WTC11 (cell line): ENCODE measurements around the gene PARS2. TPM values are rescaled to one million over a fixed set of nuclear protein-coding genes. Genes with fewer than 3 reads are reported as not detected.

Experiments used
- AFF4 ChIP-seq: sonication (generic); formaldehyde crosslinking; IDR thresholded peaks from 2 replicates; pipeline ENCODE4 v1.8.1; 2023; ENCODE audit warnings: mild to moderate bottlenecking, missing genetic modification reagents, borderline replicate concordance
- CREM ChIP-seq: sonication (generic); formaldehyde crosslinking; IDR thresholded peaks from 2 replicates; pipeline ENCODE4 v1.8.1; 2022; ENCODE audit warnings: mild to moderate bottlenecking, missing genetic modification reagents, moderate library complexity
- EMX1 ChIP-seq: fragments of 250-450 bp; sonication (Bioruptor Pico); IDR thresholded peaks from 2 replicates; pipeline ENCODE4 v1.8.0; 2021; ENCODE audit warnings: mild to moderate bottlenecking
- GRHL2 ChIP-seq: fragments of 250-450 bp; sonication (Bioruptor Pico); IDR thresholded peaks from 2 replicates; pipeline ENCODE4 v1.8.0; 2022; ENCODE audit warnings: mild to moderate bottlenecking, moderate library complexity; ENCODE audit not compliant: insufficient replicate concordance, severe bottlenecking
- MLX ChIP-seq: sonication (generic); formaldehyde crosslinking; IDR thresholded peaks from 2 replicates; pipeline ENCODE4 v1.8.1; 2023; ENCODE audit warnings: mild to moderate bottlenecking, missing genetic modification reagents, moderate library complexity
- NFE2L1 ChIP-seq: sonication (generic); formaldehyde crosslinking; IDR thresholded peaks from 2 replicates; pipeline ENCODE4 v1.8.1; 2023; ENCODE audit warnings: missing genetic modification reagents
- ZBTB21 ChIP-seq: sonication (generic); formaldehyde crosslinking; IDR thresholded peaks from 2 replicates; pipeline ENCODE4 v1.8.1; 2023; ENCODE audit warnings: mild to moderate bottlenecking, missing genetic modification reagents, borderline replicate concordance
- ZNF121 ChIP-seq: sonication (generic); formaldehyde crosslinking; IDR thresholded peaks from 2 replicates; pipeline ENCODE4 v1.8.0; 2023; ENCODE audit warnings: missing genetic modification reagents
- ZNF281 ChIP-seq: sonication (generic); formaldehyde crosslinking; IDR thresholded peaks from 2 replicates; pipeline ENCODE4 v1.8.0; 2023; ENCODE audit warnings: mild to moderate bottlenecking, missing genetic modification reagents
- ZNF396 ChIP-seq: fragments of 250-450 bp; sonication (Bioruptor Pico); IDR thresholded peaks from 2 replicates; pipeline ENCODE4 v1.8.0; 2021; ENCODE audit warnings: mild to moderate bottlenecking, moderate library complexity, borderline replicate concordance
- ZNF416 ChIP-seq: fragments of 250-450 bp; sonication (Bioruptor Pico); IDR thresholded peaks from 2 replicates; pipeline ENCODE4 v1.9.0; 2021; ENCODE audit warnings: mild to moderate bottlenecking, inconsistent platforms
- ZNF425 ChIP-seq: fragments of 250-450 bp; sonication (Bioruptor Pico); conservative IDR thresholded peaks from 2 replicates; pipeline ENCODE4 v1.9.0; 2021; ENCODE audit warnings: mild to moderate bottlenecking
- ZNF512 ChIP-seq: sonication (generic); formaldehyde crosslinking; IDR thresholded peaks from 2 replicates; pipeline ENCODE4 v1.8.1; 2022; ENCODE audit warnings: missing genetic modification reagents, borderline replicate concordance
- total RNA-seq: library from RNA; stranded (reverse); gene quantifications from 3 replicates; pipeline ENCODE4 v1.2.3, GENCODE V29; 2021
- TF ChIP-seq, protein P1 (sequence below): sonication (generic); formaldehyde crosslinking; IDR thresholded peaks from 2 replicates; pipeline ENCODE4 v1.8.0; 2023; ENCODE audit warnings: missing genetic modification reagents
- TF ChIP-seq, protein P2 (sequence below): sonication (generic); formaldehyde crosslinking; IDR thresholded peaks from 2 replicates; pipeline ENCODE4 v1.8.0; 2022; ENCODE audit warnings: mild to moderate bottlenecking, missing genetic modification reagents
- TF ChIP-seq, protein P3 (sequence below): sonication (generic); formaldehyde crosslinking; IDR thresholded peaks from 2 replicates; pipeline ENCODE4 v1.8.1; 2023; ENCODE audit warnings: mild to moderate bottlenecking, missing genetic modification reagents
- TF ChIP-seq, protein P4 (sequence below): fragments of 250-450 bp; sonication (Bioruptor Pico); IDR thresholded peaks from 2 replicates; pipeline ENCODE4 v1.8.0; 2021; ENCODE audit warnings: mild to moderate bottlenecking

The PARS2 gene
- total RNA-seq, 1 experiment from 2014 or later = 11.5 TPM

DNA sequence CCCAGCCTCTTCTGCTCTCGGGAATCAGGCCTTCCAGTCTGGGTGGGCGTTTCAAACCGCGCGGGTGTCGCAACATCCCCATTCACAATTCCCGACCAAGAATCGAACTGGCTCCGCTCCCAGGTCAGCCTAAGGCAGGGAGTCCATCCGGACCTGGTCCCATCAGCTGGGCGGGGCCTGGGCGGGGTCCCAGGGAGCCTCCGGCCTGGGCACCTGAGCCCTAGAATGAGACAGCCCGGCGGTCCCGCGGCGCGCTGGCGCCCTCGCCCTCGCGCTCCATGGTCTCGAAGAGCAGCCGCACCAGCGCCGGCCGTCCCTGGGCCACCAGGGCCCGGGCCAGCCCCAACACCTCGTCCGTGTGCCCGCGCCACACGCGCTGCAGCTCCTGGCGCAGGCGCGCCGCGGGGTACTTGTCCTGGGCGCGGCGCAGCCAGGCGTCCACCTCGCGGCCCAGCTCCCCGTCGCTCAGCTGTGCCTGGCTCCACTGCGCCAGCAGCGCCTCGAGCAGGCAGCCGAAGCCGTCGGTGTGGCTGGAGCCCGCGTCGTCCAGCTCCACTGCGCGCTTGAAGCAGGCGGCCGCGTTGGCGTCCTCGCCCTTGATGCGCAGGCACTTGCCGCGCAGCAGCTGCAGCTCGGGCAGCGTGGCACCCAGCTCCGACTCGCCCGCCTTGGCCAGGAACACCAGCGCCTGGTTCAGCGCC is 16.9 kb upstream of the PARS2 start (continued):
- peak; percentile 90; the same call in 1 of the 2 replicates for TF ChIP-seq AFF4 (CRISPR knock-in tag)
- TF ChIP-seq ZNF416 (CRISPR knock-in tag) = 0 out of 2 replicates have a peak, but pooled peaks have one; percentile 16
- peak; percentile 95 for TF ChIP-seq NFE2L1 (CRISPR knock-in tag)
- TF ChIP-seq GRHL2 = no peak
- TF ChIP-seq, protein P1, sequence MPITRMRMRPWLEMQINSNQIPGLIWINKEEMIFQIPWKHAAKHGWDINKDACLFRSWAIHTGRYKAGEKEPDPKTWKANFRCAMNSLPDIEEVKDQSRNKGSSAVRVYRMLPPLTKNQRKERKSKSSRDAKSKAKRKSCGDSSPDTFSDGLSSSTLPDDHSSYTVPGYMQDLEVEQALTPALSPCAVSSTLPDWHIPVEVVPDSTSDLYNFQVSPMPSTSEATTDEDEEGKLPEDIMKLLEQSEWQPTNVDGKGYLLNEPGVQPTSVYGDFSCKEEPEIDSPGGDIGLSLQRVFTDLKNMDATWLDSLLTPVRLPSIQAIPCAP (CRISPR knock-in tag) = peak; percentile 93
- peak; percentile 92 for TF ChIP-seq ZBTB21 (CRISPR knock-in tag)
- TF ChIP-seq, protein P2, sequence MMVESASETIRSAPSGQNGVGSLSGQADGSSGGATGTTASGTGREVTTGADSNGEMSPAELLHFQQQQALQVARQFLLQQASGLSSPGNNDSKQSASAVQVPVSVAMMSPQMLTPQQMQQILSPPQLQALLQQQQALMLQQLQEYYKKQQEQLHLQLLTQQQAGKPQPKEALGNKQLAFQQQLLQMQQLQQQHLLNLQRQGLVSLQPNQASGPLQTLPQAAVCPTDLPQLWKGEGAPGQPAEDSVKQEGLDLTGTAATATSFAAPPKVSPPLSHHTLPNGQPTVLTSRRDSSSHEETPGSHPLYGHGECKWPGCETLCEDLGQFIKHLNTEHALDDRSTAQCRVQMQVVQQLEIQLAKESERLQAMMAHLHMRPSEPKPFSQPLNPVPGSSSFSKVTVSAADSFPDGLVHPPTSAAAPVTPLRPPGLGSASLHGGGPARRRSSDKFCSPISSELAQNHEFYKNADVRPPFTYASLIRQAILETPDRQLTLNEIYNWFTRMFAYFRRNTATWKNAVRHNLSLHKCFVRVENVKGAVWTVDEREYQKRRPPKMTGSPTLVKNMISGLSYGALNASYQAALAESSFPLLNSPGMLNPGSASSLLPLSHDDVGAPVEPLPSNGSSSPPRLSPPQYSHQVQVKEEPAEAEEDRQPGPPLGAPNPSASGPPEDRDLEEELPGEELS = peak; percentile 89; the same call in 1 of the 2 replicates
- TF ChIP-seq ZNF512 (CRISPR knock-in tag) = no peak; the same call in 1 of the 2 replicates
- TF ChIP-seq EMX1 (CRISPR knock-in tag) = no peak
- TF ChIP-seq ZNF425 (CRISPR knock-in tag) = no peak
- TF ChIP-seq, protein P3, sequence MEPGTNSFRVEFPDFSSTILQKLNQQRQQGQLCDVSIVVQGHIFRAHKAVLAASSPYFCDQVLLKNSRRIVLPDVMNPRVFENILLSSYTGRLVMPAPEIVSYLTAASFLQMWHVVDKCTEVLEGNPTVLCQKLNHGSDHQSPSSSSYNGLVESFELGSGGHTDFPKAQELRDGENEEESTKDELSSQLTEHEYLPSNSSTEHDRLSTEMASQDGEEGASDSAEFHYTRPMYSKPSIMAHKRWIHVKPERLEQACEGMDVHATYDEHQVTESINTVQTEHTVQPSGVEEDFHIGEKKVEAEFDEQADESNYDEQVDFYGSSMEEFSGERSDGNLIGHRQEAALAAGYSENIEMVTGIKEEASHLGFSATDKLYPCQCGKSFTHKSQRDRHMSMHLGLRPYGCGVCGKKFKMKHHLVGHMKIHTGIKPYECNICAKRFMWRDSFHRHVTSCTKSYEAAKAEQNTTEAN (CRISPR knock-in tag) = peak; percentile 98
- no peak for TF ChIP-seq ZNF121
- no peak for TF ChIP-seq ZNF396 (CRISPR knock-in tag)
- TF ChIP-seq CREM (CRISPR knock-in tag) = no peak; the same call in 1 of the 2 replicates
- peak; percentile 90 for TF ChIP-seq ZNF281 (CRISPR knock-in tag)
- TF ChIP-seq, protein P4, sequence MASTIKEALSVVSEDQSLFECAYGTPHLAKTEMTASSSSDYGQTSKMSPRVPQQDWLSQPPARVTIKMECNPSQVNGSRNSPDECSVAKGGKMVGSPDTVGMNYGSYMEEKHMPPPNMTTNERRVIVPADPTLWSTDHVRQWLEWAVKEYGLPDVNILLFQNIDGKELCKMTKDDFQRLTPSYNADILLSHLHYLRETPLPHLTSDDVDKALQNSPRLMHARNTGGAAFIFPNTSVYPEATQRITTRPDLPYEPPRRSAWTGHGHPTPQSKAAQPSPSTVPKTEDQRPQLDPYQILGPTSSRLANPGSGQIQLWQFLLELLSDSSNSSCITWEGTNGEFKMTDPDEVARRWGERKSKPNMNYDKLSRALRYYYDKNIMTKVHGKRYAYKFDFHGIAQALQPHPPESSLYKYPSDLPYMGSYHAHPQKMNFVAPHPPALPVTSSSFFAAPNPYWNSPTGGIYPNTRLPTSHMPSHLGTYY (CRISPR knock-in tag) = no peak
- 0 out of 2 replicates have a peak, but pooled peaks have one; percentile 74 for TF ChIP-seq MLX (CRISPR knock-in tag)
